Naive B cell (primary cell): ENCODE measurements around the gene ASTN2. TPM values are rescaled to one million over a fixed set of nuclear protein-coding genes. Genes with fewer than 3 reads are reported as not detected.

Experiments
- ATAC-seq, 2 donors: fragments of 150-1000 bp; cut with Tn5 transposase; 2 replicates each; pipeline ENCODE4 v1.10.0; 2021; ENCODE audit warnings: low read depth in 2 of 2, mild to moderate bottlenecking in 2 of 2, moderate library complexity in 2 of 2
- DNase-seq: peaks from one replicate; pipeline ENCODE4 v3.0.0; 2022
- H3K27ac Mint-ChIP-seq, 6 donors: one replicate each; pipeline ENCODE4 v1.8.0; 2020 to 2022; ENCODE audit warnings: mild to moderate bottlenecking in 6 of 6, mixed read lengths in 6 of 6, moderate library complexity in 5 of 6, inconsistent platforms in 2 of 6
- H3K27me3 Mint-ChIP-seq, 3 donors: one replicate each; pipeline ENCODE4 v1.8.0; 2021 to 2022; ENCODE audit warnings: mixed read lengths in 3 of 3, mild to moderate bottlenecking in 1 of 3
- H3K36me3 Mint-ChIP-seq, 2 donors: one replicate each; pipeline ENCODE4 v1.8.0; 2020 to 2022; ENCODE audit warnings: mixed read lengths in 2 of 2, inconsistent platforms in 1 of 2, mild to moderate bottlenecking in 1 of 2
- H3K4me1 Mint-ChIP-seq, 3 donors: one replicate each; pipeline ENCODE4 v1.8.0; 2020 to 2022; ENCODE audit warnings: mixed read lengths in 3 of 3, inconsistent platforms in 1 of 3, mild to moderate bottlenecking in 1 of 3, moderate library complexity in 1 of 3
- H3K4me3 Mint-ChIP-seq, 8 donors: one replicate each; pipeline ENCODE4 v1.8.0; 2020 to 2022; ENCODE audit warnings: mild to moderate bottlenecking in 8 of 8, mixed read lengths in 8 of 8, moderate library complexity in 8 of 8, inconsistent platforms in 2 of 8
- H3K9me3 Mint-ChIP-seq, 7 donors: one replicate each; pipeline ENCODE4 v1.8.0; 2020 to 2022; ENCODE audit warnings: mixed read lengths in 7 of 7, mild to moderate bottlenecking in 5 of 7, inconsistent platforms in 2 of 7, moderate library complexity in 1 of 7
- polyA plus RNA-seq, 6 donors: library from polyadenylated mRNA; unstranded; fragments of 300-500 nt; fragmentation: Illumina TruSeq; gene quantifications; one replicate each; pipeline ENCODE4 v1.2.3, GENCODE V29; 2021; ENCODE audit warnings: low read depth in 6 of 6

The ASTN2 gene
- polyA plus RNA-seq, 6 donors from 2014 or later = 0.89 to 2.5 (median 1.5) TPM; not detected in 1

GRCh38 chr9:117334101-117334500 is 80.8 kb downstream of the ASTN2 start:
- ATAC-seq = no peak
- no peaks in the 10 kb centered on the region for H3K36me3 Mint-ChIP-seq
- no peaks in the 10 kb centered on the region for H3K27me3 Mint-ChIP-seq
- DNase-seq = no peak
- H3K27ac Mint-ChIP-seq = no peak overlapping the region
- no peaks in the 10 kb centered on the region for H3K4me1 Mint-ChIP-seq
- no peak overlapping the region for H3K4me3 Mint-ChIP-seq
- peaks cover 0 to 8% (median 3%) of the 10 kb centered on the region in 7 donors for H3K9me3 Mint-ChIP-seq

- Mint-ChIP-seq H3K9me3 (peaks cover 0 to 12% (median 2%) of the 10 kb centered on the region in 7 donors), H3K27me3 (no peaks in the 10 kb centered on the region), H3K4me1 (no peaks in the 10 kb centered on the region), H3K36me3 (no peaks in the 10 kb centered on the region), H3K4me3 (no peak overlapping the region), H3K27ac (no peak overlapping the region)
- DNase-seq (no peak), ATAC-seq (no peak)
Observed at GRCh38 chr9:117325831-117326230, 89.0 kb downstream of the ASTN2 start.

- Mint-ChIP-seq H3K27ac (peak overlapping the region in 1 of 6 donors; percentile 34), H3K27me3 (no peaks in the 10 kb centered on the region), H3K4me1 (no peaks in the 10 kb centered on the region), H3K9me3 (peaks cover 0 to 7% (median 2%) of the 10 kb centered on the region in 7 donors), H3K36me3 (no peaks in the 10 kb centered on the region), H3K4me3 (no peak overlapping the region)
- no peak for ATAC-seq
- no peak for DNase-seq
Observed at GRCh38 chr9:117325110-117325731, 89.6 kb downstream of the ASTN2 start.

- H3K27me3 Mint-ChIP-seq = no peaks in the 10 kb centered on the region
- H3K4me1 Mint-ChIP-seq = no peaks in the 10 kb centered on the region
- ATAC-seq = no peak
- H3K27ac Mint-ChIP-seq = no peak overlapping the region
- H3K4me3 Mint-ChIP-seq = peak overlapping the region in 2 of 8 donors; percentile 6 to 27
- H3K36me3 Mint-ChIP-seq = no peaks in the 10 kb centered on the region
- no peak for DNase-seq
- H3K9me3 Mint-ChIP-seq = peaks cover 0 to 7% (median 0%) of the 10 kb centered on the region in 7 donors
Observed at GRCh38 chr9:117323390-117323789, 91.5 kb downstream of the ASTN2 start.

DNA sequence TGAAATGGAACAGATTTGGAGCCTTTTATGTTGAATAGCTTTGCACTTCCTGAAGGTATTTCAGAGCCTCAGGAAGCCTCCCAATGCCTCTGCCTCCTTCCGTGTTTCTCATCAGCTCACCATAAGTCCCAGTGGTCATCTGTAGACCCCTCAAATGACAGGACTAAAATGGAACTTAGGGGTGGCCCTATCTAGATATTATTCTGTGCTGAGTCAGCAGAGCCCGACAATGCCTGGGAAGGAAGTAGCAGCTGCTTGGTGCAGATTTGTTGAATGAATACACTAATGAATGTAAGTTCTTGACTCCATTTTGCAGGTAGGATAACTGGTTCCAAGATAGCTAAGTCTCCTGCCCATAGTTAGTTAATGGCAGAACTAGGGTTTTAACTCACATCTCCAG is 97.7 kb downstream of the ASTN2 start:
- Mint-ChIP-seq H3K4me3 (no peak overlapping the region), H3K36me3 (no peaks in the 10 kb centered on the region), H3K4me1 (no peaks in the 10 kb centered on the region), H3K27ac (no peak overlapping the region), H3K27me3 (no peaks in the 10 kb centered on the region), H3K9me3 (peaks cover 0 to 5% (median 0%) of the 10 kb centered on the region in 7 donors)
- ATAC-seq (no peak), DNase-seq (no peak)

GRCh38 chr9:117315236-117315635 is 99.6 kb downstream of the ASTN2 start:
- Mint-ChIP-seq H3K4me3 (no peak overlapping the region), H3K27me3 (no peaks in the 10 kb centered on the region), H3K9me3 (peaks cover 0 to 5% (median 0%) of the 10 kb centered on the region in 7 donors), H3K27ac (no peak overlapping the region), H3K4me1 (no peaks in the 10 kb centered on the region), H3K36me3 (no peaks in the 10 kb centered on the region)
- no peak for DNase-seq
- ATAC-seq = no peak

- Mint-ChIP-seq H3K4me3 (no peak overlapping the region), H3K27ac (no peak overlapping the region), H3K36me3 (no peaks in the 10 kb centered on the region), H3K4me1 (no peaks in the 10 kb centered on the region), H3K9me3 (peaks cover 0 to 5% (median 0%) of the 10 kb centered on the region in 7 donors), H3K27me3 (no peaks in the 10 kb centered on the region)
- ATAC-seq (no peak), DNase-seq (no peak)
Observed at GRCh38 chr9:117313989-117314388, 100.9 kb downstream of the ASTN2 start.

GRCh38 chr9:117307701-117308100 is 107.2 kb downstream of the ASTN2 start:
- Mint-ChIP-seq H3K36me3 (no peaks in the 10 kb centered on the region), H3K4me1 (no peaks in the 10 kb centered on the region), H3K9me3 (peaks cover 0 to 2% (median 0%) of the 10 kb centered on the region in 7 donors), H3K4me3 (no peak overlapping the region), H3K27ac (peak overlapping the region in 1 of 6 donors; percentile 65), H3K27me3 (peaks cover 0 to 4% (median 0%) of the 10 kb centered on the region in 3 donors)
- ATAC-seq (no peak), DNase-seq (no peak)

DNA sequence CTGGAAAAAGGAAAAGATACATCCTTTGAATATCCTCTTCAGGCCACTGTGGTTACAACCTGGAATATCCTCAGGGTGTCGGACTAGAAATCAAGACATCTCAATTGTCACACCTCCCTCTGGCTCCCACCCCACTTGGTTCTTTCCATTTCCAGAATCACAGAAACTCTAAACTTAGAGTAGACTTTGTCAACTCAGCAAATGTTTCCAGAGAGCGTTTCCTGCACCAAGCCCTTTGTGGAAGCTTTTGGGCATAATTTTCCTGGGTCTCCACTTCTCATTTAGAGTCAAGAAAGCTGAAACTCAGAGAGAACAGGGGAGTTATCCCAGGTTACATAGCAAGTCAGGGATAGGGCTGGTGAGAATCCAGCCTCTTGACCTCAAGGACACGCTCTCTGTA is 108.8 kb downstream of the ASTN2 start:
- Mint-ChIP-seq H3K27ac (no peak overlapping the region), H3K4me1 (no peaks in the 10 kb centered on the region), H3K4me3 (no peak overlapping the region), H3K27me3 (peaks cover 0 to 4% (median 0%) of the 10 kb centered on the region in 3 donors), H3K9me3 (peaks cover 0 to 2% (median 0%) of the 10 kb centered on the region in 7 donors), H3K36me3 (no peaks in the 10 kb centered on the region)
- no peak for DNase-seq
- ATAC-seq = no peak

- Mint-ChIP-seq H3K27me3 (peaks cover 0 to 4% (median 0%) of the 10 kb centered on the region in 3 donors), H3K4me1 (no peaks in the 10 kb centered on the region), H3K9me3 (peaks cover 0 to 3% (median 0%) of the 10 kb centered on the region in 7 donors), H3K27ac (no peak overlapping the region), H3K4me3 (no peak overlapping the region), H3K36me3 (no peaks in the 10 kb centered on the region)
- DNase-seq (no peak), ATAC-seq (no peak)
Observed at GRCh38 chr9:117305454-117305853, 109.4 kb downstream of the ASTN2 start.

DNA sequence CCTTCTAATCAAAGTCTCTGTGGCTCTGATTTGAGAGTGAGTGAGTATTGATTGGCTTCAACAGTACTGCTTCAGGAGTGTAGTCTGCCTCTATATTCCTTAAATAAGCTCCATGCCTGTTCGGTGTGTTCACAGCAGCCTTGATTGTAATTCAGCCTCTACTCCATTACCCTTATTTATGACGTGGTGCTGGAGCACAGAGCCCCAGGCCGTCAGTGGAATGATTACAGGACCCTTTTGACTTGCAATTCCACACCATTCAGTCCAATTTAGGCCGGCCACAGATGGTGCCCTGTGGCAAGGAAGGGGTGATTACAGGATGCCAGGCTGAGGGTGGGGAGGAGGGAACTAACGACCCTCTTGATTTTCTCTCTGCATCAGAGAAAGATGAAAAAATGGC is 110.3 kb downstream of the ASTN2 start:
- H3K36me3 Mint-ChIP-seq = no peaks in the 10 kb centered on the region
- H3K4me3 Mint-ChIP-seq = no peak overlapping the region
- peaks cover 0 to 3% (median 0%) of the 10 kb centered on the region in 7 donors for H3K9me3 Mint-ChIP-seq
- DNase-seq (no peak), ATAC-seq (no peak)
- peaks cover 0 to 4% (median 0%) of the 10 kb centered on the region in 3 donors for H3K27me3 Mint-ChIP-seq
- no peaks in the 10 kb centered on the region for H3K4me1 Mint-ChIP-seq
- H3K27ac Mint-ChIP-seq = no peak overlapping the region

- DNase-seq (no peak), ATAC-seq (no peak)
- Mint-ChIP-seq H3K27me3 (peaks cover 0 to 4% (median 0%) of the 10 kb centered on the region in 3 donors), H3K4me1 (no peaks in the 10 kb centered on the region), H3K9me3 (peaks cover 0 to 3% (median 0%) of the 10 kb centered on the region in 7 donors), H3K4me3 (no peak overlapping the region), H3K36me3 (no peaks in the 10 kb centered on the region), H3K27ac (no peak overlapping the region)
Observed at GRCh38 chr9:117303643-117304230, 111.1 kb downstream of the ASTN2 start.

- no peaks in the 10 kb centered on the region for H3K36me3 Mint-ChIP-seq
- no peak for DNase-seq
- ATAC-seq = no peak
- no peaks in the 10 kb centered on the region for H3K4me1 Mint-ChIP-seq
- H3K27me3 Mint-ChIP-seq = peaks cover 0 to 4% (median 0%) of the 10 kb centered on the region in 3 donors
- H3K9me3 Mint-ChIP-seq = peaks cover 0 to 7% (median 0%) of the 10 kb centered on the region in 7 donors
- H3K27ac Mint-ChIP-seq = no peak overlapping the region
- no peak overlapping the region for H3K4me3 Mint-ChIP-seq
Observed at GRCh38 chr9:117302487-117302886, 112.4 kb downstream of the ASTN2 start.

- peaks cover 0 to 4% (median 0%) of the 10 kb centered on the region in 3 donors for H3K27me3 Mint-ChIP-seq
- ATAC-seq = no peak
Observed at GRCh38 chr9:117300371-117301110, 114.3 kb downstream of the ASTN2 start.

More at GRCh38 chr9:117300371-117301110, 114.3 kb downstream of the ASTN2 start:
- DNase-seq = no peak
- Mint-ChIP-seq H3K4me1 (no peaks in the 10 kb centered on the region), H3K27ac (no peak overlapping the region), H3K9me3 (peaks cover 0 to 11% (median 2%) of the 10 kb centered on the region in 7 donors), H3K4me3 (no peak overlapping the region), H3K36me3 (no peaks in the 10 kb centered on the region)
